Activated T-helper 17 cell treated with anti-CD3 and anti-CD28 coated beads, Interleukin-2, amount 50 U/mL, for 72 hours (primary cell): ENCODE data around the gene DPP8. TPM values are rescaled to one million over a fixed set of nuclear protein-coding genes. Genes with fewer than 3 reads are reported as not detected.

Source experiments
- ATAC-seq: fragments of 150-1000 bp; cut with Tn5 transposase; replicated peaks from 2 replicates; pipeline ENCODE4 v1.10.0; 2021; ENCODE audit warnings: mild to moderate bottlenecking, moderate library complexity
- H3K27ac Mint-ChIP-seq: one replicate; pipeline ENCODE4 v1.8.0; 2022; ENCODE audit warnings: mixed read lengths
- H3K27me3 Mint-ChIP-seq: one replicate; pipeline ENCODE4 v1.8.0; 2022; ENCODE audit warnings: mixed read lengths
- H3K36me3 Mint-ChIP-seq: one replicate; pipeline ENCODE4 v1.8.0; 2022; ENCODE audit warnings: low read depth, mild to moderate bottlenecking, mixed read lengths
- H3K4me1 Mint-ChIP-seq: one replicate; pipeline ENCODE4 v1.8.0; 2022; ENCODE audit warnings: mixed read lengths
- H3K4me3 Mint-ChIP-seq: one replicate; pipeline ENCODE4 v1.8.0; 2022; ENCODE audit warnings: mild to moderate bottlenecking, mixed read lengths
- H3K9me3 Mint-ChIP-seq: one replicate; pipeline ENCODE4 v1.8.0; 2022; ENCODE audit warnings: mixed read lengths
- total RNA-seq, 2 donors: library from RNA; stranded (reverse); gene quantifications; one replicate each; pipeline ENCODE4 v1.2.3, GENCODE V29; 2022

DPP8 gene
- total RNA-seq, 2 donors from 2014 or later = 30.7 to 31.4 TPM

GRCh38 chr15:65535192-65535591 lies 17.7 kb upstream of the DPP8 start:
- H3K9me3 Mint-ChIP-seq = no peaks in the 10 kb centered on the region
- ATAC-seq = no peak
- peaks cover 20% of the 10 kb centered on the region for H3K4me1 Mint-ChIP-seq
- no peaks in the 10 kb centered on the region for H3K27me3 Mint-ChIP-seq
- H3K36me3 Mint-ChIP-seq = no peaks in the 10 kb centered on the region
- no peak overlapping the region for H3K4me3 Mint-ChIP-seq
- no peak overlapping the region for H3K27ac Mint-ChIP-seq

- Mint-ChIP-seq H3K4me1 (peaks cover 19% of the 10 kb centered on the region), H3K27ac (no peak overlapping the region), H3K4me3 (peak overlapping the region; percentile 88), H3K9me3 (no peaks in the 10 kb centered on the region), H3K36me3 (no peaks in the 10 kb centered on the region), H3K27me3 (no peaks in the 10 kb centered on the region)
- ATAC-seq = no peak
Measured at GRCh38 chr15:65533057-65533756, 15.7 kb upstream of the DPP8 start.

- Mint-ChIP-seq H3K27me3 (no peaks in the 10 kb centered on the region), H3K4me3 (peak overlapping the region; percentile 88), H3K27ac (no peak overlapping the region), H3K36me3 (no peaks in the 10 kb centered on the region), H3K9me3 (no peaks in the 10 kb centered on the region), H3K4me1 (peaks cover 15% of the 10 kb centered on the region)
- no peak for ATAC-seq
Measured at GRCh38 chr15:65532738-65533051, 15.2 kb upstream of the DPP8 start.

- no peaks in the 10 kb centered on the region for H3K9me3 Mint-ChIP-seq
- ATAC-seq = peak; percentile 98
- H3K27ac Mint-ChIP-seq = peak within 1 kb of the TSS; percentile 92
- H3K4me3 Mint-ChIP-seq = peak within 1 kb of the TSS; percentile 88
- H3K36me3 Mint-ChIP-seq = no peaks in the 10 kb centered on the region
- H3K4me1 Mint-ChIP-seq = peaks cover 15% of the 10 kb centered on the region
- H3K27me3 Mint-ChIP-seq = no peaks in the 10 kb centered on the region
Measured at GRCh38 chr15:65530318-65531111, 13.0 kb upstream of the DPP8 start, which contains the start of gene HACD3. Gene HACD3, plus strand, starts transcription at chr15:65530463. Its CDS starts 169 bp downstream, at chr15:65530632.

- ATAC-seq = peak; percentile 29
- H3K9me3 Mint-ChIP-seq = no peaks in the 10 kb centered on the region
- H3K27ac Mint-ChIP-seq = peak overlapping the region; percentile 92
- peaks cover 15% of the 10 kb centered on the region for H3K4me1 Mint-ChIP-seq
- no peaks in the 10 kb centered on the region for H3K27me3 Mint-ChIP-seq
- peak overlapping the region; percentile 88 for H3K4me3 Mint-ChIP-seq
- no peaks in the 10 kb centered on the region for H3K36me3 Mint-ChIP-seq
Measured at GRCh38 chr15:65529762-65530317, 12.4 kb upstream of the DPP8 start.

GRCh38 chr15:65528461-65529060 lies 11.1 kb upstream of the DPP8 start:
- no peak overlapping the region for H3K27ac Mint-ChIP-seq

GRCh38 chr15:65525622-65526021 lies 8.1 kb upstream of the DPP8 start:
- no peak overlapping the region for H3K4me3 Mint-ChIP-seq
- H3K4me1 Mint-ChIP-seq = peaks cover 5% of the 10 kb centered on the region
- no peaks in the 10 kb centered on the region for H3K27me3 Mint-ChIP-seq
- no peaks in the 10 kb centered on the region for H3K36me3 Mint-ChIP-seq
- no peak overlapping the region for H3K27ac Mint-ChIP-seq
- no peaks in the 10 kb centered on the region for H3K9me3 Mint-ChIP-seq
- ATAC-seq = no peak

More at GRCh38 chr15:65528461-65529060, 11.1 kb upstream of the DPP8 start:
- Mint-ChIP-seq H3K36me3 (no peaks in the 10 kb centered on the region), H3K4me1 (peaks cover 15% of the 10 kb centered on the region), H3K27me3 (no peaks in the 10 kb centered on the region), H3K9me3 (no peaks in the 10 kb centered on the region), H3K4me3 (no peak overlapping the region)
- no peak for ATAC-seq

GRCh38 chr15:65524226-65524625 lies 6.7 kb upstream of the DPP8 start:
- Mint-ChIP-seq H3K27me3 (no peaks in the 10 kb centered on the region), H3K4me1 (no peaks in the 10 kb centered on the region), H3K27ac (no peak overlapping the region), H3K9me3 (no peaks in the 10 kb centered on the region), H3K36me3 (no peaks in the 10 kb centered on the region), H3K4me3 (no peak overlapping the region)
- no peak for ATAC-seq

GRCh38 chr15:65521350-65521749 lies 3.9 kb upstream of the DPP8 start:
- no peaks in the 10 kb centered on the region for H3K9me3 Mint-ChIP-seq
- peaks cover 6% of the 10 kb centered on the region for H3K4me1 Mint-ChIP-seq
- no peaks in the 10 kb centered on the region for H3K27me3 Mint-ChIP-seq
- H3K27ac Mint-ChIP-seq = no peak overlapping the region
- H3K36me3 Mint-ChIP-seq = peaks cover 7% of the 10 kb centered on the region
- ATAC-seq = no peak
- no peak overlapping the region for H3K4me3 Mint-ChIP-seq

GRCh38 chr15:65518633-65519285 lies 1.3 kb upstream of the DPP8 start:
- Mint-ChIP-seq H3K4me3 (peak overlapping the region; percentile 93), H3K27me3 (no peaks in the 10 kb centered on the region), H3K27ac (no peak overlapping the region), H3K36me3 (peaks cover 30% of the 10 kb centered on the region), H3K9me3 (no peaks in the 10 kb centered on the region), H3K4me1 (peaks cover 6% of the 10 kb centered on the region)
- no peak for ATAC-seq

- Mint-ChIP-seq H3K36me3 (peaks cover 39% of the 10 kb centered on the region), H3K9me3 (no peaks in the 10 kb centered on the region), H3K27me3 (no peaks in the 10 kb centered on the region), H3K4me1 (peaks cover 6% of the 10 kb centered on the region), H3K4me3 (peak overlapping the region; percentile 93), H3K27ac (peak overlapping the region; percentile 96)
- peak; percentile 10 for ATAC-seq
Measured at GRCh38 chr15:65517866-65518207, 348 bp upstream of the DPP8 start.

- Mint-ChIP-seq H3K4me3 (no peak overlapping the region), H3K27ac (no peak overlapping the region), H3K4me1 (peaks cover 5% of the 10 kb centered on the region), H3K36me3 (peaks cover 85% of the 10 kb centered on the region), H3K27me3 (no peaks in the 10 kb centered on the region), H3K9me3 (no peaks in the 10 kb centered on the region)
- no peak for ATAC-seq
Measured at GRCh38 chr15:65512807-65513416, 4.6 kb downstream of the DPP8 start.

- Mint-ChIP-seq H3K27ac (no peak overlapping the region), H3K27me3 (no peaks in the 10 kb centered on the region), H3K4me3 (no peak overlapping the region), H3K4me1 (no peaks in the 10 kb centered on the region), H3K36me3 (peaks cover 92% of the 10 kb centered on the region), H3K9me3 (no peaks in the 10 kb centered on the region)
- no peak for ATAC-seq
Measured at GRCh38 chr15:65512189-65512588, 5.3 kb downstream of the DPP8 start.

- ATAC-seq = no peak
- no peaks in the 10 kb centered on the region for H3K27me3 Mint-ChIP-seq
- no peak overlapping the region for H3K4me3 Mint-ChIP-seq
- H3K9me3 Mint-ChIP-seq = no peaks in the 10 kb centered on the region
- peaks cover 87% of the 10 kb centered on the region for H3K36me3 Mint-ChIP-seq
- H3K27ac Mint-ChIP-seq = peak overlapping the region; percentile 18
- H3K4me1 Mint-ChIP-seq = no peaks in the 10 kb centered on the region
Measured at GRCh38 chr15:65509321-65509720, 8.2 kb downstream of the DPP8 start.
